Liver (tissue), 3 donors: Measurements from ENCODE around the gene CATSPERZ.
A peak's percentile ranks its signal among the peaks of the same experiment; 100 is the strongest.

Experiments
- CTCF ChIP-seq: fragments of 150-350 bp; IDR thresholded peaks from 2 replicates; pipeline ENCODE4 v1.5.1; 2017; ENCODE audit warnings: improper control_type of control experiment, low read depth, low read length; ENCODE audit not compliant: missing input control
- EGR1 ChIP-seq, 2 donors: IDR thresholded peaks; 2 replicates each; pipeline ENCODE4 v1.6.1; 2016 to 2018; ENCODE audit warnings: antibody characterized with exemption in 2 of 2, low read depth in 2 of 2
- FOXA1 ChIP-seq: IDR thresholded peaks from 2 replicates; pipeline ENCODE4 v1.6.1; 2016; ENCODE audit warnings: antibody characterized with exemption
- GABPA ChIP-seq, 2 donors: IDR thresholded peaks in 1 of 2; conservative IDR thresholded peaks in 1 of 2; 2 replicates each; pipeline ENCODE4 v1.6.1; 2016; ENCODE audit warnings: antibody characterized with exemption in 2 of 2, mild to moderate bottlenecking in 1 of 2, moderate library complexity in 1 of 2
- JUND ChIP-seq, 2 donors: IDR thresholded peaks; 2 replicates each; pipeline ENCODE4 v1.6.1; 2016; ENCODE audit warnings: antibody characterized with exemption in 2 of 2
- MAX ChIP-seq: IDR thresholded peaks from 2 replicates; pipeline ENCODE4 v1.6.1; 2016; ENCODE audit warnings: antibody characterized with exemption
- RAD21 ChIP-seq, 2 donors: IDR thresholded peaks; 2 replicates each; pipeline ENCODE4 v1.6.1; 2016; ENCODE audit warnings: antibody characterized with exemption in 2 of 2, mild to moderate bottlenecking in 2 of 2
- RXRA ChIP-seq, 2 donors: IDR thresholded peaks; 2 replicates each; pipeline ENCODE4 v1.6.1; 2017 to 2018; ENCODE audit warnings: antibody characterized with exemption in 2 of 2, mild to moderate bottlenecking in 1 of 2
- SP1 ChIP-seq: IDR thresholded peaks from 2 replicates; pipeline ENCODE4 v1.6.1; 2018; ENCODE audit warnings: antibody characterized with exemption, mild to moderate bottlenecking
- TAF1 ChIP-seq: conservative IDR thresholded peaks from 2 replicates; pipeline ENCODE4 v1.6.1; 2016; ENCODE audit warnings: antibody characterized with exemption, mild to moderate bottlenecking
- YY1 ChIP-seq: IDR thresholded peaks from 2 replicates; pipeline ENCODE4 v1.6.1; 2016; ENCODE audit warnings: antibody characterized with exemption, mild to moderate bottlenecking
- TF ChIP-seq, protein P1 (sequence below): IDR thresholded peaks from 2 replicates; pipeline ENCODE4 v1.6.1; 2016; ENCODE audit warnings: antibody characterized with exemption, mild to moderate bottlenecking
- TF ChIP-seq, protein P2 (sequence below): IDR thresholded peaks from 2 replicates; pipeline ENCODE4 v1.6.1; 2016; ENCODE audit warnings: antibody characterized with exemption
- TF ChIP-seq, protein P3 (sequence below): IDR thresholded peaks from 2 replicates; pipeline ENCODE4 v1.6.1; 2016; ENCODE audit warnings: antibody characterized with exemption
- donor health status: healthy.
- donor health status: healthy.

GRCh38 chr11:64316672-64317324, 16.6 kb downstream of the CATSPERZ start:
- TF ChIP-seq CTCF = no peak
- TF ChIP-seq FOXA1 = no peak
- TF ChIP-seq SP1 = no peak
- TF ChIP-seq, protein P1, sequence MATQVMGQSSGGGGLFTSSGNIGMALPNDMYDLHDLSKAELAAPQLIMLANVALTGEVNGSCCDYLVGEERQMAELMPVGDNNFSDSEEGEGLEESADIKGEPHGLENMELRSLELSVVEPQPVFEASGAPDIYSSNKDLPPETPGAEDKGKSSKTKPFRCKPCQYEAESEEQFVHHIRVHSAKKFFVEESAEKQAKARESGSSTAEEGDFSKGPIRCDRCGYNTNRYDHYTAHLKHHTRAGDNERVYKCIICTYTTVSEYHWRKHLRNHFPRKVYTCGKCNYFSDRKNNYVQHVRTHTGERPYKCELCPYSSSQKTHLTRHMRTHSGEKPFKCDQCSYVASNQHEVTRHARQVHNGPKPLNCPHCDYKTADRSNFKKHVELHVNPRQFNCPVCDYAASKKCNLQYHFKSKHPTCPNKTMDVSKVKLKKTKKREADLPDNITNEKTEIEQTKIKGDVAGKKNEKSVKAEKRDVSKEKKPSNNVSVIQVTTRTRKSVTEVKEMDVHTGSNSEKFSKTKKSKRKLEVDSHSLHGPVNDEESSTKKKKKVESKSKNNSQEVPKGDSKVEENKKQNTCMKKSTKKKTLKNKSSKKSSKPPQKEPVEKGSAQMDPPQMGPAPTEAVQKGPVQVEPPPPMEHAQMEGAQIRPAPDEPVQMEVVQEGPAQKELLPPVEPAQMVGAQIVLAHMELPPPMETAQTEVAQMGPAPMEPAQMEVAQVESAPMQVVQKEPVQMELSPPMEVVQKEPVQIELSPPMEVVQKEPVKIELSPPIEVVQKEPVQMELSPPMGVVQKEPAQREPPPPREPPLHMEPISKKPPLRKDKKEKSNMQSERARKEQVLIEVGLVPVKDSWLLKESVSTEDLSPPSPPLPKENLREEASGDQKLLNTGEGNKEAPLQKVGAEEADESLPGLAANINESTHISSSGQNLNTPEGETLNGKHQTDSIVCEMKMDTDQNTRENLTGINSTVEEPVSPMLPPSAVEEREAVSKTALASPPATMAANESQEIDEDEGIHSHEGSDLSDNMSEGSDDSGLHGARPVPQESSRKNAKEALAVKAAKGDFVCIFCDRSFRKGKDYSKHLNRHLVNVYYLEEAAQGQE = no peak
- no peak for TF ChIP-seq YY1
- no peak for TF ChIP-seq MAX
- TF ChIP-seq TAF1 = no peak
- peak in 1 of 2 donors; percentile 29 for TF ChIP-seq RAD21 (IDR thresholded peaks at IDR 0.05)
- no peak for TF ChIP-seq JUND (IDR thresholded peaks at IDR 0.05)
- TF ChIP-seq, protein P2, sequence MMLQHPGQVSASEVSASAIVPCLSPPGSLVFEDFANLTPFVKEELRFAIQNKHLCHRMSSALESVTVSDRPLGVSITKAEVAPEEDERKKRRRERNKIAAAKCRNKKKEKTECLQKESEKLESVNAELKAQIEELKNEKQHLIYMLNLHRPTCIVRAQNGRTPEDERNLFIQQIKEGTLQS = no peak
- no peak for TF ChIP-seq RXRA (IDR thresholded peaks at IDR 0.05)
- TF ChIP-seq GABPA (IDR thresholded peaks at IDR 0.05 in 1 of 2, conservative IDR thresholded peaks at IDR 0.05 in 1 of 2) = no peak
- TF ChIP-seq EGR1 (IDR thresholded peaks at IDR 0.05; ENCODE audit: low read depth in 2 of 2) = no peak
- TF ChIP-seq, protein P3, sequence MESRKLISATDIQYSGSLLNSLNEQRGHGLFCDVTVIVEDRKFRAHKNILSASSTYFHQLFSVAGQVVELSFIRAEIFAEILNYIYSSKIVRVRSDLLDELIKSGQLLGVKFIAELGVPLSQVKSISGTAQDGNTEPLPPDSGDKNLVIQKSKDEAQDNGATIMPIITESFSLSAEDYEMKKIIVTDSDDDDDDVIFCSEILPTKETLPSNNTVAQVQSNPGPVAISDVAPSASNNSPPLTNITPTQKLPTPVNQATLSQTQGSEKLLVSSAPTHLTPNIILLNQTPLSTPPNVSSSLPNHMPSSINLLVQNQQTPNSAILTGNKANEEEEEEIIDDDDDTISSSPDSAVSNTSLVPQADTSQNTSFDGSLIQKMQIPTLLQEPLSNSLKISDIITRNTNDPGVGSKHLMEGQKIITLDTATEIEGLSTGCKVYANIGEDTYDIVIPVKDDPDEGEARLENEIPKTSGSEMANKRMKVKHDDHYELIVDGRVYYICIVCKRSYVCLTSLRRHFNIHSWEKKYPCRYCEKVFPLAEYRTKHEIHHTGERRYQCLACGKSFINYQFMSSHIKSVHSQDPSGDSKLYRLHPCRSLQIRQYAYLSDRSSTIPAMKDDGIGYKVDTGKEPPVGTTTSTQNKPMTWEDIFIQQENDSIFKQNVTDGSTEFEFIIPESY = no peak
